GM18498 (cell line): ENCODE data around the gene SORCS2.

Experiments
- ATAC-seq: cut with Tn5 transposase; IDR thresholded peaks from one replicate; pipeline ENCODE4 v1.9.1; 2021; ENCODE audit warnings: mild to moderate bottlenecking, moderate library complexity; ENCODE audit not compliant: unreplicated experiment

Gene SORCS2

DNA sequence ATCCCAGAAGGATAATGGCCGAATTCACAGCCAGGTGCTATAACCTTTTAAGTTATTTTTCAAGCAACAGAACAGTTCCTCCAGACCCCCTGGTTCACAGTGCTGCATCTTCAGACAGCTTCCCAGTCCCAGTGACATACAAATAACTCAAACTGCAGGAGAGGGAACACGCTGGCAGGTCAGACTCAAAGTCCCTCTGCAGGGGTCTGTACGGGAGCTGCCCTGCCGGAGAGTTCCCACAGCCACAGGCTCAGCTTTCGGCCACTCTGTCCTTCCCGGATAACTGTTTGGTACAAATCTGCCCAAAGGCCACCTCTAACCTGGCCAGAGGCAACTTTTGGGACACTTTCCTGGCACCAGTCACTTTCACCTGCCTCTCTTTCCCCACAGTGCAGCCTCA, 517.1 kb downstream of the SORCS2 start:
- ATAC-seq: no peak

DNA sequence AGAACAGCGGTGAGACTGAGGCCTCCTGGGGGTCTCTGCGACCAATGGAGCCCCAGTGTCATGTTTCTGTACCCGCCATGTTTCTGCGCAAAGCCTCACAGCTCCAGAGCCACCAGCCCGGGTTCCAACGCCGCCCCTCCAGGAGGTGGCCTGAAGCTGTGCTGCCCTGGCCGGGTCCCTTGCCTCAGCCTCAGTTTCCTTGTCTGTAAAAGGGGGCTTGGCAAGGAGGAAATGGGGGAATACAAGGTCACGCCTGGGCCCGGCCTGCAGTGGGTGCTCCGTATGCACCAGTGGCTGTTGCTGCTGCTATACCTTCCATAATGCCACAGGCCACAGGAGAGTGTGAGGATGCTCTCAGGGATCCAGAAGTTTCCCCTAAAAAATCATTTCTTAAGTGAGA, 517.8 kb downstream of the SORCS2 start:
- ATAC-seq: no peak

DNA sequence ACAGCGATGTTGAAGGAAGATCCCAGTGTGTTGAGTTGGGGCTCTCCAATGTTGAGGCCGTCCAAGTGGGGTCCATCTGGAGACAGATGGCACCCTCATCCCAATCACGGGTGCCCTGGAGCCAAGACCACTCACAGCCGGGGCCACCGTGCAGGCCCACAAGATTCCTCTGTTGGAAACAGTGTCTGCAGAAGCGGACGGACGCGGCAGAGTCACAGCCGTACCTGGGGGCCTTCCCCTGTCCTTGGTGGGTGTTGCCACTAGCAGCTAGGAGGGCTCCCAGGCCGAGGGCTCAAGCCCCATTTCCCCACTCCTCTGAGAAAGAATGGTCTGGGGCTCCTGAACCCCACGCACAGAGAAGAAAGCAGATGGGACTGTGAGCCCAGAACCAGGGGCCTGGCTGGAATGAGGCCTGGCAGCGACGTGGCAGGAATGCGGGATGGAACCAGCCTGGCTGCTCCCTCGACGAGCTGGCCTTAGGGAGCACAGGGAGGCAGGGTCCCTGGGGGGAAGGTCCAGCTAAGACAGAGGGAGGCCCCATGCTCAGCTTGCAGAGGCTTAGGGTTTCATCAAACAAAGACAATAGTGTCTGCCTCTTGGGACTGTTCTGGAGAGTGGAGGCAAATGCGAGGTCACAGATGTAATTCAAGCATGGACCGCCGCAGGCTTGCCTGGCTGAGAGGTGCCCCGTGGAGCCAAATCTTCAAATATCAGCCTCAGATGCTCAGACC, 518.4 kb downstream of the SORCS2 start:
- ATAC-seq: no peak

DNA sequence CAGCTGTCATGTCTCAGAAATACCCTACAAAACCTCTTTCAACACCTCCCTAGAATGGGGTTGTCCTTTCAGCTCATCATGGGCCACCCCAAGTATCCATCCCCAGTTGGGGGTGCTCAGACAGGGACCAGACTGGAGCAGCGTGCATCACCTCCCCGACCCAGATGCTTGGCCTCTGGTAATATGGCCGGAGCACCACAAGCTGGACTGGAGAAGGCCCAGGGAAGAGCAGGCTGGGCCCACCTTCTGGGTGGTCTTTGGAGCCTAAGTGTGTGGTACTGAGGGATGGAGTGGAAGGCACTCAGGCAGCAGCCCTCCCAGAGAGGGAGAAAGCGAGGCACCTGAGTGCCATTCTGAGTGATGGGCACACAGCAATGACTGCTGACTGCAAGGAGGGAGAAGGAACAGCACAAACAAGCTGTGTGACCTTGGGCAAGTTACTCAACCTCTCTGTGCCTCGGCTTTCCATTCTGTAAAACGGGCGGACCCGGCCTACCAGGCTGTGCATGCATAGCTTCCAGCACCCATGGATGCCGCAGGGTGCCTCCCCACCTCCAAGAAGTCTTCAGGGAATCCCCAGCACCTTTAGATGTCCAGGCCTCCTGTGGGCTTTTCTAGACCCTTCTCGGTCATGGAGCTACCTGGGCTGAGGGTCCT, 519.1 kb downstream of the SORCS2 start:
- no peak for ATAC-seq

DNA sequence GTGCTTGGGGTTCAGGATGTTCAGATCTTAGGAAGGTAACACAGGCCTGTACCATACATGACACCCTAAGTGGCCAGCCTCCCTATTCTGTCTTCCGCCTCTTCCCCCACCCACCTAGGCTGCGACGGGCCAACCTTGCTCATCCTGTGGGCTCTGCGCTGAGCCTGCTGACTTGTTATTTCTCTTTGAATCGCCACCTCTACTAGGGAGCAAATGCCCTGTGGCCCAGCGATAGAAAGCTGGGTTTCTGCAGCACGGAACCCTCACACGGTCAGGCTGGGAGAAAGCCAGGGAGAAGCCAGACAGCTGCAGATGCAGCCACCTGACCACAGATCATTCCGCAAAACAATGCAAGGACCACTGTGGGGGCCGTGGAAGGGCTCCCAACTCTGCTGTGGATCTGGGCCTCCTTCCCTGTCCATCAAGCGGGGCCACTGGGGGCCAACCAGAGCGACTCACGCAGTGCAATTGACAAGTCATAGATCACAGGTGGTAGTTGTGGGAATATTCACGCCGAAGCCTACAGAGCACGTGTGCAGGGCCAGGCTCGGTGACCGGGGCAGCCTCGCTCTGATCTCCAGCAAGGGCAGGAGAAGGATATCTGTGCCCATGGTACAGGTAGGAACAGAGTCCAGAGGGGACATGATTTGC, 519.8 kb downstream of the SORCS2 start:
- ATAC-seq: no peak

DNA sequence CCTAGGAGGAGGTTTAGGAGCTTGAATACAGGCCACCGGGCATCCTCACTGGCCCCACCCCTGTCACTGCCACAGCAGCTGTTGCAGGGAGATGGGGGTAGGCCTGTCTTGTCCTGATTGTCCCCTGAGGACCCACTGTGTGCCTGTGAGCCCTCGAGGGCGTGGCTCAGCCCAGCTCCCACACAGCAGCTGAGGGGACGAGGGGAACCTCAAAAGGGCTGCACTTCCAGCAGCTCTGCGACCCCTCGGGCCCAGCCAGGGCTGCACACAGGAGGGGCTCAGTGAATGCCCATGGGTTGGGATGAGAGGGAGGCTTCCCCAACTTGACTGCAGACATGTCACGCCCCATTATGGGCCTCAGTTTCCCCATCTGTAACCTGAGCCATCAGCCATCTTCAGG, 521.4 kb downstream of the SORCS2 start:
- ATAC-seq: no peak

DNA sequence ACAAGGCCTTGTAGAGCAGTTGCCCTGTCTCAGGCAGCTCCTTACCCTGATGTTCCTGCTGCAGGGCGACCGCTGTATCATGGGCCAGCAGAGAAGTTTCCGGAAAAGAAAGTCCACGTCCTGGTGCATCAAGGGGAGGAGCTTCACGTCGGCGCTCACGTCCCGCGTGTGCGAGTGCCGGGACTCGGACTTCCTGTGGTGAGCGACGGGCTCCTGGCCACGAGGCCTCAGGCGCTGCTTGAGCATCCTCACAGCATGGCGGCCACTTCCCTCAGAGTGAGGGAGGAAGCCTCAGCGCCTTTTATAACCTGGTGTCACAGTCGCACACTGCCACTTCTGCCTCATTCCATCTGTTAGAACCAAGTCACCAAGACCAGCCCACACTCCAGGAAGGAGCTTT, 521.8 kb downstream of the SORCS2 start:
- no peak for ATAC-seq

DNA sequence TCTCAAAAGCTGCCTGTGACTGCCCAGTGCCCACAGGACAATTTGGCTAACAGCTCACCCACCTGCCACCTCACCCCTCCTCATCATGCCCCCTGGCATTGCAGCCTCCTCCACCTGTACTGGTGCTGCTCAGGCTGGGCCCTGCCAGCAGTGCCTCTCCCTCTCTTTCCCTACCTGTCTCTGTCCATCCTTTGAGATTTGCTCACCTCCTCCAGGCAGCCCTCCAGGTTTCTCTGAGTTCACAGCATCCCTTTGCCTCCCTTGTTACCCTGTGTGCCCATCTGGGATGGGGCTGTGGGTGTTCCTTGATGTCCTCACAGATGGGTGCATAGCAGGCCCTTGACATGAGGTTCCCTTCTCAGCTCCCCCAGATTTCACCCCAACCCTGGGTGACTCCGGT, 522.4 kb downstream of the SORCS2 start:
- ATAC-seq: no peak

DNA sequence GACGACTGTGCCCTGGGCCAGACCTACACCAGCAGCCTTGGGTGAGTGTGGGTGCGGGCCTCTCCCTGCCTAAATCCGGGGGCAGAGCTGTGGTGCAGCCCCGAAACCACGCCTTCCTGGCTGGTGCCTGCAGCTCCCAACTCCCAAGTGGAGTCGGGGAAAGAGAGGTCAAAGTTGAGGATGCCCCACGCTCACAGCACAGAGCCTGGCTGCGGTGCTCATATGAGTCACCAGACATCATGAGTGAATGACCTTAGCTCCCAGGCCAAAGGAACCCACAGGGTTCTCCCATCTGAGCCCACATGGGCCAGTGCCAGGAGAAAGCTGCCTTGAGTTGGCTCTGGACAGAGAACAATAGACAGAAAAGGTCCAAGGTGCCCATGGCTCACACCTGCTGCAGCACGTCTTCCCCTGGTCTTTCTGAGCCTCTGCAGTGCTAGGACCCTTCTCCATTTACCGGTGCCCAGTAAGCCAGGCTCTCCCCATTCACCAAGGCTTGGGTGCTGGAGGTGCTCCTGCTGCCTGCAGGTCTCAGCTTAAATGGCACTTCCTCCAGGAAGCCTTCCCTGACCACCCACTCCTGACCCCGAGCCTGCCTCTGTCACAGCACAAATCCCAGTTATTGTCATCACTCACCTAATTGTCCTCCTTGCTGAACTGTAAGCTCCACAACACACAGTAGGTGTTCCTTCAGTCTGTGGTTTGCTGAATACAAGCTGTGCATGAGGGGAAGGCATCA, 523.1 kb downstream of the SORCS2 start:
- no peak for ATAC-seq

DNA sequence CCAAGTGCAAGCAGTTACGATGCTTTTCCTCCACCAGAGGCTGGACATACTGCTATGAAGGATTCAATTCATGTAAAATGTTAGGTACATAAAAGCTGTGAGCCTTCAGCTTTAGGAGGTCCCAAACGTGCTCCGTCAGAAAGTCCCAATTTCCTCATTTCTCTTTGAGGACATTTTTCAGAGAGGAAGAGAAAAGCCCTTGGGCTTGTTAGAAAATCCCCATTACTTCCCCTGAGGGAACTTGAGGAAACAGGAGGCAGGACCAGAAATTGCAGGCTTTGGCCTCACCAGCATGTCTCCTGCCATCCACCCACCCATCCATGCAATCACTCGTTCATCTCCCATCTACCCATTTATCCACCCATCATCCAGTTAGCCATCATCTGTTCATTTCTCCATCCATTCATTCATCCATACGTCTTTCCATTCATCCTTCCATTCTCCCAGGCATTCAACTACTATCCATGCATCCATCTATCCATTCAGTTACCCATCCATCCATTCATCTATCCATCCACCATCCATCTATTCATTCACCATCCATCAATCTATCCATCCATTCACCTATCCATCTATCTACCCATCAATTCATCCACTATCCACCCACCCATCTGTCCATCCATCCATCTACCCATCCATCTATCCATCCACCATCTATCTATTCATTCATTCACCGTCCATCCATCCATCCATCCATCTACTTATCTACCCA, 523.8 kb downstream of the SORCS2 start:
- ATAC-seq: no peak

DNA sequence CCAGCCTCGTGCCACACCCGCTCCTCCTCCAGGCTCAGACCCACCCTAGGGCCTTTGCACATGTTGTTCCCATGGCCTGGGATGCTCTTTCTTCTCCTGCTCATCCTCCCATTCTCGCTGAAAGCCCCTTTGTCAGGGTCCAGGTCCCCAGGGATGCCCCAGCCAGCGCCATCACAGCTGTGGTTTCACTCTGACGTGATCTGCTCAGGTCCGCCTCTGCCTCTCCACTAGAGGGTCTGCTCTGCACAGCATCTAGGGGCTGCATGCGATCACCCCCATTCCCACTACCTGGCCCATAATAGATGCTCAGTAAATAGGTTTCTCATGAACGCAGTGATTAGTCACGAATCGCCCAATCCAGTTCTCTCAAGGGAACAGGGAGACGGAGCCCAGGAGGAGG, 524.8 kb downstream of the SORCS2 start:
- ATAC-seq: no peak

DNA sequence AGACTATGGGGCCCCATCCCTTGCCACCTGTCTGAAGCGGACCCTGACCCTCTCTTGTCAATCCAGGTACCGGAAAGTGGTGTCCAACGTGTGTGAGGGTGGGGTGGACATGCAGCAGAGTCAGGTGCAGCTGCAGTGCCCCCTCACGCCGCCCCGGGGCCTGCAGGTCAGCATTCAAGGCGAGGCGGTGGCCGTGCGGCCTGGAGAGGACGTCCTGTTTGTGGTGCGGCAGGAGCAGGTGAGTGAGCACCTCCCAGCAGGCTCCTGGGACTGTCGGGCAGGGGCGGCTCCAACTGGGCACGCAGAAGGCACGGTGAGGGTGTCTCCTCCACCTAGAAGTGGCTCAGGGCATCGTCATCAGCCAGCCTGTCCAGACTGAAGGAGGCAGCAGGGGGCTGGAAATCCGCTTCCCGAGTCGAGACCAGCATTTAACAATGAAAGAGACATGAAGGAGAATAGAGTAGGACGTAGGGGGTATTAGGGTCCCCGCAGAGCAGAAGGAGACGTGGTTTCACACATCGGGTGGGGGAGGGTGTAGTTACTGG, 525.7 kb downstream of the SORCS2 start:
- no peak for ATAC-seq

DNA sequence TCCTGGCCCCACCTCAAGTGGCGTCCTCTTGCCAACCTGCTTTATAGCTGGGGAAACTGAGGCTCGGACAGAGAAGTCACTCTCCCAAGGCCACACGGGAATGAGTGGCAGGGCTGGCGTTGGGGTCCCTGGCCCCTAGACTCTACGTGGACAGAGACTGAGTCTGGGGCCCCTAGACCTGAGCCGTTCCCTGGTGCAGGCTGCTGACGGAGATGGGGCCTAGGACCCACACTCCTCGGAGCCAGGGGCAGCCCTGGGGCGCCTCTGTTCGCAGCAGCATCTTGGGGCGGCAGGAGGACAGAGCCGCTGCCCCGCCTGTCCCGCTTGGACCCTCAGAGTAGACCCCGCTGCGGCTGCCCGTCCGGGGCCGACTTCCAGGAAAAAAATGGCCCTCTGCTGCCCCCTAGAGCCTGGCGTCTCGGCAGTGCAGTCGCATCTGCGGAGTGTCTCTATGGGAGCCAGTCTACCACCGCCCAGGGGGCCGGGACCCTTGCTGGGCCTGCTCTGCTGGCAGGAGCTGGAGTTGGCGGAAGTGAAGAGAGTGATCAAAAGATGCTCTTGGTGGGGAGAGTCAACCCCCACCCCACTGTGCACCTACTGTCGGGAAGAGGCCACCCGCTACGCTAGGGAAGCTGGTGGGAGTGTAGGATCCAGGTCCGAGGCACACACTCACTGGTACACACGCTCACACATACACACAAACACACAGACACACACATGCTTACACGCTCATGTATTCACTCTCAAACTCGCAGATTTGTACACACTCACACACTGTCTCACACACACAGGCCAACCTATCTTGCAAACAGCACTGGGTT, 527.2 kb downstream of the SORCS2 start:
- no peak for ATAC-seq

DNA sequence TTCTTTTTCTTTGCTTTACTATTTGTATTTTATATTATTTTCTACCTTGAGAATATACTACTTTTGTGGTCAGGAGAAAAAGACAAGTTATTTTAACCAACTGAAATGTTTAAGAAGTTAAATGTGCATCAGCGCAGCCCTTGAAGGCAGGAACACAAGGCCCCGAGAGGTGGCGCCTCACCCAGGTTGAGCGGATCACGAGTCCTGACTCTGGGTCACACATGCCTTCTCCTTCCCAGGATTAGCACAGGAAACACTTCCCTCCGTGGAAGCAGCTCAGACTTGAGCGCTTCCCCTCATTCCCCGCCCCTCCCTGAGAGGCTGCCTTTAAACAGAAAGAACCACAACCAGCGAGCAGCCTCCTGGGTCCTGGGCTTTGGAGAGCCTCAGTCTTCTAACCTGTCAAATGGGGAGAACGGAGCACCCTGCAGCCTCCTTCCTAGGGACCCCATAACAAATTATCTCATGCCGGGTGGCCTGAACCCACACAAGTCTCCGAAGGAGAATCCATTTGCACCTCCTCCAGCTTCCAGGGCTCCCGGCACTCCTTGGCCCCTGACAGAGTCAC, 529.7 kb downstream of the SORCS2 start:
- ATAC-seq: no peak

DNA sequence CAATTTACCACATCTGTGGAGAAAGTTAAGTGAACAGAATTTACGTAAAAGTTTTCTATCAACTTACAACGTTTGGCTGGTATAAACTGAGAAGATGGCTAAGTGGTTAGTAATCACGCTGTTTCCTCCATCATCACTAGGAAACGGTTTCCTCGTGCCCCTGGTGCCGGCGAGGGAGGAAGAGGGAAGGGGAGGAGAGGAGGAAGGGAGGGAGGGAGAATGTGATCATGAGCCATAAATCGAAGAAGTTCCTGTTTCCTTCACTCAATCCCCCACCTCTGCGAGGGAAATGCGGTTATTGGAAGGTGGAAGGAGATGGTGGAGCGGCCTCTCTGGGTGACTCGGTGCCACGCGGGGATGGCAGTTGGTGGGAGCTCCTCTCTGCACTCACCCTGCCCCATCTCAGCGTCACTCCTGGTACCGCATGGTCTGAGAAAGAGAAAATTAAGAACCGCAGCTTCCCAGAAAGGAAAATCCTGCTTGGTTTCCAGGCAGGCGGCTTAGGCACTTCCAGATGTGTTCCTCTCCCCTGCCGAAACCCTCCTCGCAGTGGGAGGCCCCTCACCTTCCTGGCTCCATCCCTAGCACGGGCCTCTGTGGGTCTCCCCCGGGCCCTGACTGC, 530.5 kb downstream of the SORCS2 start:
- ATAC-seq: no peak

DNA sequence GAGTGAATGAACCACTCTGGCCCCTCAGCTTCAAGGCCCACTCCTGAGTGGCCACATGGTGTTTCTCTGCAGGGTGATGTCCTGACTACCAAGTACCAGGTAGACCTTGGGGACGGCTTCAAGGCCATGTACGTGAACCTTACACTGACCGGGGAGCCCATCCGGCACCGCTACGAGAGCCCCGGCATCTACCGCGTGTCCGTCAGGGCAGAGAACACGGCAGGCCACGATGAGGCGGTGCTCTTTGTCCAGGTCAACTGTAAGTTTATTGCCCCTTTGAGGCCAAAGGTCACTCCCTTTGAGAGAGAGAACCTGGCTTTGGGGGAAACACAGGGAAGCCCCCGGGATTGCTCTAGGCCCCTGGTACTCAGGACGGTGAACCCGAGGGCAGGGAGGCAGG, 531.3 kb downstream of the SORCS2 start:
- no peak for ATAC-seq

DNA sequence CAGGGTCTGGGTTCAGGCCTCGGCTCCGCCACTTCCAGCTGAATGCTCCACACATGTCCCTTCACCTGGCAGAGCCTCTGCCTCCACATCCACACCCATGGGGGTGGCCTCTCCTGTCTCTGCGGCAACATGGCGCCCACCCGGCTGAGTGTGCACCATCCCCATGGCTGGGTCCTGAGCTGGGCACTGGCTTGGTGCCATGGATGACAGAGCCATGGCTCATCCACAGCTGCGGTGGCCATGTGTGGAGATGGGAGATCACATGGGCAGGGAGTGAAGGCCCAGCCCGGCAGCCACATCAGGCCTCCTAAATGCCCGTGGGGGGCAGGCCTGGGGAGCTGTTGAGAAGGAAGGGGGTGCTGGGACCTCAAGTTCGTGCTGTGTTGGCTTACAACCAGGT, 533.6 kb downstream of the SORCS2 start:
- ATAC-seq: no peak

DNA sequence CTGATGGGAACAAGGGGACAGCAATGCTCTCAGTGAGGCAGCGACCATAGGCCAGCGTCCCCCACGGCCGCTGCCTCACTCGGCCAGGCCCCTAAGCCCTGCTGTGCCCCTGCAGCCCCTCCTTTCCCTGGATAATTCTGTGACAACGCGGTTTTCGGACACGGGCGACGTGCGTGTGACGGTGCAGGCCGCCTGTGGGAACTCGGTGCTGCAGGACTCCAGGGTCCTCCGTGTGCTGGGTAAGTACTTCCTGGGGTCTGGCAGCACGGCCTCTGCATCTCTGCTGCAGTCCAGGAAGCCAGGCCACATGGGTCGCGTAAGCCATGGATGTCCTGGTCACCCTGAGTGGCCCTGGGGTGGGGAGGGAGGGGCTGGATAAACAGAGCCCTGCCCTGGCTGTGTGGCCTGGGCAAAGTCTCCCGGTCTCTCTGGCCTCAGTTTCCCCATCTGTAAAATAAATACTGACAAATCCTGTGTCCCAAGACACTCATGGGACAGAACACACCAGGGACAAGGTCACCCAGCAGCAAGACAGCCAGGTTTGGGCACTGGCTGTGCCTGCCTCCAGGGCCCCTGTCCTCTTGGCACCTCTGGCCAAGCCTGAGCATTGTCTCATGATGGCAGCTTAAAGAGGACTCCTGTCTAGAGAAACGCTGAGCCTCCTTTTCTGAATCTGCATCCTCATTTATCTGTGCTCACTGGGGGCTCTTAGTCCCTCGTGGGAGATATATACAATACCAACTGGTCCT, 534.5 kb downstream of the SORCS2 start:
- ATAC-seq: no peak
